Right lobe of liver (tissue), 4 donors: ENCODE data around the gene GATA5.

Source experiments
- CTCF ChIP-seq, 4 donors: fragments of 200-600 bp in 3 of 4; fragments of 450-650 bp in 1 of 4; IDR thresholded peaks; one replicate each; pipeline versions ENCODE4 v1.5.1 to v1.8.0; 2016 to 2022; ENCODE audit warnings: antibody characterized with exemption in 4 of 4, mild to moderate bottlenecking in 2 of 4
- POLR2A ChIP-seq: fragments of 450-650 bp; IDR thresholded peaks from one replicate; pipeline ENCODE4 v1.6.1; 2017; ENCODE audit warnings: antibody characterized with exemption, mild to moderate bottlenecking
- donor health status: DM: no; HTN: no; CAD: no.
- donor health status: DM: no; HTN: no; CAD: no.
- donor health status: DM: no; HTN: yes; CAD: no.

- TF ChIP-seq CTCF (IDR thresholded peaks at IDR 0.05) (no peak), POLR2A (no peak)
Measured at GRCh38 chr20:62477669-62478455, 2.1 kb upstream of the GATA5 start.
